Uterus (tissue), 4 donors: Measurements from ENCODE around the gene SEMA3E. TPM values are rescaled to one million over a fixed set of nuclear protein-coding genes. Genes with fewer than 3 reads are reported as not detected.

ENCODE experiments used
- DNase-seq, 2 donors: peaks; one replicate each; pipeline ENCODE4 v3.0.0-alpha.2; 2019 to 2020
- H3K27ac ChIP-seq, 2 donors: fragments of 200-600 bp; sonication (generic); 1 replicate in 1 of 2; 2 replicates in 1 of 2; pipeline ENCODE4 v1.5.1; 2016 to 2018
- H3K27me3 ChIP-seq, 2 donors: fragments of 200-600 bp; sonication (generic); one replicate each; pipeline ENCODE4 v1.5.1; 2018 to 2019; ENCODE audit warnings: control low read depth in 1 of 2
- H3K36me3 ChIP-seq, 2 donors: fragments of 200-600 bp; sonication (generic); one replicate each; pipeline ENCODE4 v1.5.1; 2019; ENCODE audit warnings: control low read depth in 1 of 2
- H3K4me1 ChIP-seq, 2 donors: fragments of 200-600 bp; sonication (generic); one replicate each; pipeline ENCODE4 v1.5.1; 2018 to 2019; ENCODE audit warnings: control low read depth in 1 of 2
- H3K4me3 ChIP-seq, 2 donors: fragments of 200-600 bp; sonication (generic); 1 replicate in 1 of 2; 2 replicates in 1 of 2; pipeline ENCODE4 v1.5.1; 2018 to 2019; ENCODE audit warnings: mild to moderate bottlenecking in 1 of 2
- H3K9me3 ChIP-seq, 2 donors: fragments of 200-600 bp; sonication (generic); one replicate each; pipeline ENCODE4 v1.5.1; 2019; ENCODE audit warnings: control low read depth in 1 of 2
- POLR2A ChIP-seq, 2 donors: fragments of 450-650 bp; IDR thresholded peaks; one replicate each; pipeline ENCODE4 v1.6.1; 2016; ENCODE audit warnings: antibody characterized with exemption in 2 of 2, mild to moderate bottlenecking in 1 of 2, moderate library complexity in 1 of 2
- intact Hi-C: fragments of 100-400 bp; cut with DNase I; formaldehyde crosslinking; loops from one replicate; pipeline ENCODE4 v1.15.1; 2023; ENCODE audit warnings: low total_unique reads
- total RNA-seq, 4 donors: library from RNA; depleted of rRNA in 3 of 4; stranded (reverse); fragments of >200 nt in 3 of 4; gene quantifications; one replicate each; pipeline versions ENCODE4 v1.1.0 to v1.2.4, GENCODE V29; 2014 to 2023
- TF ChIP-seq, protein P1 (sequence below), 4 experiments: fragments of 200-600 bp in 2 of 4; fragments of 450-650 bp in 2 of 4; sonication (generic) in 2 of 4; IDR thresholded peaks; one replicate each; pipeline ENCODE4 v1.5.1; 2016 to 2019; ENCODE audit warnings: antibody characterized with exemption in 4 of 4, mild to moderate bottlenecking in 2 of 4, moderate library complexity in 1 of 4
- donor health status: DM: yes; HTN: yes; CAD: no.

Gene SEMA3E
- total RNA-seq, 4 donors from 2014 or later: 0.77 to 15.8 (median 2.2) TPM

DNA sequence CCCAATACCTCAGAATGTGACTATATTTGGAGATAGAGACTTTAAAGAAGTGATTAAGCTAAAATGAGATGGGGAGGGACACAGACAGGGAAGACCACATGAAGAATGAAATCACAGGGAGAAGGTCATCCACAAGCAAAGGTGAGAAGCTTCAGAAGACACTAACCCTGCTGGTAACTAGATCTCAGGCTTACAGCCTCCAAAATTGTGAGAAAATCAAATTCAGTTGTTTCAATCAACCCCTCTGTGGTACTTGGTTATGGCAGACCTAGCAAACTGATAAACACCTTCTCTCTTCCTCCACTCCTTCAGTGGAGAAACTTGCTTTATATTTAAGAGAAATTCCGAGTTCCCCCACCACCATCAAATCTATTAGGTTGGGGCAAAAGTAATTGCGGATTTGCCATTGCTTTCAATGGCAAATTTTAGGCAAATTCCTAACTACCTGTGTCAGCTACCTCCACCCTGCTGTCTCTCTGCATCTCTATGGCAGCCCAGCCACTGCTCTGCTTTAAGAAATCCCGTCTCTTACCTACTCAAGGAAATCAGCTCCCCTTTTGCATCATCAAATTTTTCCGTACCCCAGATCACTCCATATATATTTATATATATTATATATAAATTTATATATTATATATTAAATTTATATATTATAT lies 38.2 kb downstream of the SEMA3E start:
- Histone ChIP-seq H3K9me3 (no peaks in the 10 kb centered on the region), H3K4me1 (no peaks in the 10 kb centered on the region), H3K4me3 (no peak overlapping the region), H3K27me3 (no peaks in the 10 kb centered on the region), H3K27ac (no peak overlapping the region), H3K36me3 (no peaks in the 10 kb centered on the region)
- intact Hi-C loops: no loop called here
- DNase-seq: no peak
- TF ChIP-seq POLR2A (IDR thresholded peaks at IDR 0.05): no peak
- TF ChIP-seq, protein P1, sequence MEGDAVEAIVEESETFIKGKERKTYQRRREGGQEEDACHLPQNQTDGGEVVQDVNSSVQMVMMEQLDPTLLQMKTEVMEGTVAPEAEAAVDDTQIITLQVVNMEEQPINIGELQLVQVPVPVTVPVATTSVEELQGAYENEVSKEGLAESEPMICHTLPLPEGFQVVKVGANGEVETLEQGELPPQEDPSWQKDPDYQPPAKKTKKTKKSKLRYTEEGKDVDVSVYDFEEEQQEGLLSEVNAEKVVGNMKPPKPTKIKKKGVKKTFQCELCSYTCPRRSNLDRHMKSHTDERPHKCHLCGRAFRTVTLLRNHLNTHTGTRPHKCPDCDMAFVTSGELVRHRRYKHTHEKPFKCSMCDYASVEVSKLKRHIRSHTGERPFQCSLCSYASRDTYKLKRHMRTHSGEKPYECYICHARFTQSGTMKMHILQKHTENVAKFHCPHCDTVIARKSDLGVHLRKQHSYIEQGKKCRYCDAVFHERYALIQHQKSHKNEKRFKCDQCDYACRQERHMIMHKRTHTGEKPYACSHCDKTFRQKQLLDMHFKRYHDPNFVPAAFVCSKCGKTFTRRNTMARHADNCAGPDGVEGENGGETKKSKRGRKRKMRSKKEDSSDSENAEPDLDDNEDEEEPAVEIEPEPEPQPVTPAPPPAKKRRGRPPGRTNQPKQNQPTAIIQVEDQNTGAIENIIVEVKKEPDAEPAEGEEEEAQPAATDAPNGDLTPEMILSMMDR (IDR thresholded peaks at IDR 0.05): no peak

DNA sequence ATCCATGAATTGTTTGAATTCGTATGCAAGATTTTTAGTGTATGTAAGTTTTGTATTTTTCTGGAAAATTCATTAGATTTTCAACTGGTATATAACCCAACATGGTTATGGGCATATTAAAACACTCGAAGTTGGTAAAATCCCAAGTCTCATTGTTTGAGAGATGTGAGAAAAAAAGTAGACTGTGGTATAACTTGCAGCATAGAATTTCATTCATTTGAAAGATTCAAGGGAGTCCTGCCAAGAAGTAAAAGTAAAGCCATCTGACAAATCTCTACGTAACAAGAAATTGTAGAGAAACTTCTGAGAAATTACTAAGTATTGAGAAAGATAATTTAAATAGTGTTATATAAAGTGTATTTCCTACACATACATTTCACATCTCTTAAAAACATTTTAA lies 40.2 kb downstream of the SEMA3E start:
- Histone ChIP-seq H3K27ac (no peak overlapping the region), H3K27me3 (no peaks in the 10 kb centered on the region), H3K4me1 (no peaks in the 10 kb centered on the region), H3K4me3 (no peak overlapping the region), H3K36me3 (no peaks in the 10 kb centered on the region), H3K9me3 (no peaks in the 10 kb centered on the region)
- DNase-seq: no peak
- intact Hi-C loops: no loop called here
- TF ChIP-seq, protein P1 (IDR thresholded peaks at IDR 0.05): no peak
- no peak for TF ChIP-seq POLR2A (IDR thresholded peaks at IDR 0.05)

DNA sequence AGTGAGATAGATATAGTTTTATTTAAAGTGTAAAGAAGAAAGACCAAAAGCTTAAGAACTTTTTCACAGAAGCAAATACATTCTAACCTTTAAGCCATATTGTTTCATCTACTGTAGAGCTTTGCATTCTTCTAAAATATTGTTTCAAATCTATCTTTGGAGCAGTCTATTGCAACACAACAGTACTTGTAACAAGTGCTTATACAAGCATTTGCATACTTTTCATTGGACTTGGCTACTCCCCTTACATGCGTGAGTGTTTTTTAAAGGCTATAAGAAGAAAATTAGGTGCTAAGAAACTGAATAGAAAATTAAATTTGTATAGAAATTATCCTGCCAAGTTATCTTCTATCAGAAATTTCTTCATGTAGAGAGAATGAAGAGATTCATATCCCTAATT lies 45.3 kb downstream of the SEMA3E start:
- Histone ChIP-seq H3K4me3 (no peak overlapping the region), H3K27me3 (no peaks in the 10 kb centered on the region), H3K27ac (no peak overlapping the region), H3K9me3 (no peaks in the 10 kb centered on the region), H3K4me1 (no peaks in the 10 kb centered on the region), H3K36me3 (no peaks in the 10 kb centered on the region)
- no peak for DNase-seq
- intact Hi-C loops: no loop called here
- TF ChIP-seq, protein P1 (IDR thresholded peaks at IDR 0.05): no peak
- TF ChIP-seq POLR2A (IDR thresholded peaks at IDR 0.05): no peak

DNA sequence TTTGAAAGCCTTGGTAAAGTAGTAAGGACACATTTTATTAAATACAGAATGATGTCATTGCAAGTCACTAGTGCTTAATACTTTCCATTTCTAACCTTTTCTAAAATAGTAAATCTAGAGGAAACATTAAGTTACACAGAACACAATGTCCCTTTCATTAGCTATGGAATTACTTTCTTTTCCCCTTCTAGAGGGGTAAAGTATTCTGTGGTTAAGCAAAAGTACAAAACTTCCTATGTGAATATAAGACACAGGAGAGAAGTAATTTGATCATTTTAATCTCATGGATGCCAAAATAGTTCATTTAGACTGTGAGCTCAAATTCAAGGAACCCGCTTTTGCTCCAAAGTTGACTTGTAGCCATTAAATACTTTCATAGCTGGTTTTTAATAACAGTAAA lies 49.8 kb downstream of the SEMA3E start:
- intact Hi-C loops: no loop called here
- Histone ChIP-seq H3K27me3 (no peaks in the 10 kb centered on the region), H3K27ac (no peak overlapping the region), H3K9me3 (no peaks in the 10 kb centered on the region), H3K36me3 (no peaks in the 10 kb centered on the region), H3K4me3 (no peak overlapping the region), H3K4me1 (no peaks in the 10 kb centered on the region)
- TF ChIP-seq, protein P1 (IDR thresholded peaks at IDR 0.05): no peak
- TF ChIP-seq POLR2A (IDR thresholded peaks at IDR 0.05): no peak
- no peak for DNase-seq

DNA sequence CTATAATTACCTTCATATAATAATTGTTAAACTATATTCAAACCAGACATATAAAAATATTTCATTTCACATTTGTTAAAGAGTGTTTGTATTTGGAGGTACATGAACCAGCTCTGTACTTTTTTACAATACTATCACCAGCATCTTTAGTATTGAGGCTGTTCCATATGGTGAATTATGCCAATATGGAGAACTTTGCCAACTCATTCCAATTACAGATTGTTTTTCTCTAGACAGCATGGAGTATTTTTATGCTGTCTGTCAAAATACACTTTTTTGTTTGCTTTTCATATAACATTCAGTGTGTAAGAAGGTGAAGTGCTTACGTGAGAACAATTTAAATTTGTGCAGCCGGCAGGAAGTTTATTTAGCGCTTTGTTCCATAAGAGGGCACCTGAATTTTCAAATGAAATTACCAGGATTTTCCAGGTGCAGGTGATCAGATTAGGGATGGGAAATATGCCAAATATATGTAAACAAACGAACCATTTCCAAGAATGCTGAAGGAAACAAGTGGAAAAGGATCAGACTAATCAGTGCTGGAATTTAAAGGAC lies 54.9 kb downstream of the SEMA3E start:
- H3K4me1 ChIP-seq: no peaks in the 10 kb centered on the region
- no peaks in the 10 kb centered on the region for H3K27me3 ChIP-seq
- H3K27ac ChIP-seq: no peak overlapping the region
- H3K9me3 ChIP-seq: no peaks in the 10 kb centered on the region
- no peaks in the 10 kb centered on the region for H3K36me3 ChIP-seq
- H3K4me3 ChIP-seq: no peak overlapping the region
- intact Hi-C loops: no loop called here
- no peak for TF ChIP-seq POLR2A (IDR thresholded peaks at IDR 0.05)
- TF ChIP-seq, protein P1 (IDR thresholded peaks at IDR 0.05): no peak
- no peak for DNase-seq
